ENCODE results near the gene HSBP1.

Gene HSBP1

DNA sequence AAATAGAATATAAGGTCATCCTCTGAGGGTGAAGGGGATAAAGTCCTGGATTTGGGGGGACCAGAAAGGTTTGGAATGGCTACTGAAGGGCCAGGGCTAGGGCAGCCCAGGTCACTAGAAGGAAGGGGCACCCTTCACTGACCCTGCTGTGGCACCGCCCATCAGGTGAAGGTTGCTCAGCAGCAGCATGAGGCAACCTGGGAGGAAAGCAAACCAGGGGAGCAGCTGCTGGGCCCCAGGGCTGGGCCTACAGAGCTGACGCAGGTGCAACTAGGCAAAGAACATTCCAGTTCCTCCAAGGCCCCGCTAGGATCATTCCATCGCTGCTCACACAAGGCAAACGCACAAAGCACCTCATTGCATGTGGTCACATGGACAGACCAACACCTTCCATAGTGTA is 3.4 kb upstream of the HSBP1 start:
- no peak for DNase-seq

DNA sequence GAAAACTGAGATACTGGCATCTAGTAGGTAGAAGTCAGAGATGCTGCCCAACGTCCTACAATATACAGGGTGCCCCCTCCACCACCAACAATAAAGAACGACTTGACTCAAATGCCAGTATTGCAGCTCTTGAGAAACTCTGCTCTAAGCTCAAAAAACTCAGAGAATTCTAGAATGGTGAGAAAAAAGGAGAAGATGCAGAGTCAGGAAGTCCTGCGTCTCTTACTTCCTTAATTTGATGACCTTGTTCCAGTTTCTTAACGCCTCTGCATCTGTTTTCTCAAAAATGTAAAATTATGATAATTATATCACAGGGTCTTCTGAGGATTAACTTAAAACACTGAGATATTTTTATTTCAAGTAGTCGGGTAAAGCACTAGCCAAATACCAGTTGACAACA is 1.7 kb upstream of the HSBP1 start:
- DNase-seq = peak; percentile 79 to 85

DNA sequence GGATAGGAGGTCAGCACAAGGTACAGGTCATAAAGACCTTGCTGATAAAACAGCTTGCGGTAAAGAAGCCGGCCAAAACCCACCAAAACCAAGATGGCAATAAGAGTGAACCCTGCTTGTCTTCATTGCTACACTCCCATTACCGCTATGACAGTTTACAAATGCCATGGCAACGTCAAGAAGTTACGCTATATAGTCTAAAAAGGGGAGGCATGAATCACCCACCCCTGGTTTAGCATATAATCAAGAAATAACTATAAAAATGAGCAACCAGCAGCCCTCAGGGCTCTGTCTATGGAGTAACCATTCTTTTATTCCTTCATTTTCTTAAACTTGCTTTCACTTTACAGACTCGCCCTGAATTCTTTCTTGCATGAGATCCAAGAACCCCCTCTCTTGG is 1.0 kb upstream of the HSBP1 start:
- DNase-seq = peak in 1 of 2 donors; percentile 16

DNA sequence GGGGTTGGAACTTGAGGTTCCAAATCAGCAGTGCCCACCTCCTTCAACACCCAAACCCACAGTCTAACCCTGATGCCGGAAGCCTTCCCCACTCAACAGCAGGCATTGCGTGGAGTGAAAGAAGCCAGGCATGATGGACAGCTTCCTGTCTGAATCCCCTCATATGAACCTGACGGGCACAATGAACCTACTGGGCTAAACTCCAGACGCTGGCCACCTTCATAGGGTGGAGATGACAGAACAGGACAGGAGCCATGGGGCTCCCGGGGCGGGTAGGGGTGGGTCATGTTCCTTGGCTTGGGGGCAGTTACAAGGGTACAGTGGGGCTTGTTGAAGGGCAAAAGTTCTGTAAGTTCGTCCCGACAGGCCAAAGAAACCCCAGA is 460 bp upstream of the HSBP1 start:
- DNase-seq = no peak

DNA sequence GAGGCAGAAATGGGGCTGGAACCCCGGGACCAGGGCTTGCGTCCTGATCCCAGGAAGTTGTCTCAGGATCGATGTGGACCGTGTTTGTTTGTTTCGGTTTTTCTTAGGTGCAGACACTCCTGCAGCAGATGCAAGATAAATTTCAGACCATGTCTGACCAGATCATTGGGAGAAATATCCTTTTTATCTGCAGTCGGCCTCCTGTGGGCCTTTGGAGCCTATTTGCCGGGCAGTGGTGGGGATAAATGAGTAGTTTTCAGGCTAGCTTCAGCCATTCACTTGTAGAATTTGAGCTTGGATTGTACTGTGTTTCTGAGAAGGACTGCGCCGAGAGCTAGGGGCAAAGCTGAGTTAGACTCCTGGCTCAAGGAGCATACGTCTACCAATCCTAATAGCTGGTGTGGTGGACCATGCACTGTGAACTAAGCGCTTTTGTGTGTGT is 816 bp downstream of the HSBP1 start:
- no peak for DNase-seq

DNA sequence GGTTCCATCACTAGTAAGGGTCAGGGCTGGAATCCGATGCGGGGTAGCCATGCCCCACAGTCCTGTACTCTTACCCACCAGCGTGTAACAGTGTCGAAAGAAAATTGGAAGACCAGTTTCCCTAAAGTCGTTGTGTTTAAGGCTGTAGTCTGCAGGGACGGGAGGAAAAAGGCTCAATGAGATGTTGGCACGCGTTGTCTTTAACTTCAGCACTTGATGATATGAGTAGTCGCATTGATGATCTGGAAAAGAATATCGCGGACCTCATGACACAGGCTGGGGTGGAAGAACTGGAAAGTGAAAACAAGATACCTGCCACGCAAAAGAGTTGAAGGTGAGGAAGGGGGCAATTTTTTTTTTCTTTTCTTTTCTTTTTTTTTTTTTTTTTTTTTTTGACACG is 1.3 kb downstream of the HSBP1 start:
- no peak for DNase-seq

DNA sequence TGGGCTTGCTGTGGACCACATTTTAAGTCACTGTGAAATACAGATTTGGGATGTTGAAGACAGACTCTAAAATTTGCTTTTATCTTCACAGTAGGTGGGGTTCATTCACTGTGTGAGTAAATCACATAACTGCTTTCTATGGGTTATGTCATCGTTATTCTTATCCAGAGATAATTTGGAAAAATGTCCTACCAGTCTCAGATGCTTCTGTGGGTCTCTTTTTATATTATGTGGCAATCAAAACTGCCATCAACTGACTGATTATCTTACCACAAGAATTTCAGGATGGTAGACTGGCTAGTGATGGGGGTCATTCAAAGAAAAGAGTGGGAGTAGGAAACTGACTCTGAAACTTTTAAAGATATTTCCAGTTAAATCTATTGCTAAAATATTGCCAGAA is 3.1 kb downstream of the HSBP1 start:
- no peak for DNase-seq

DNA sequence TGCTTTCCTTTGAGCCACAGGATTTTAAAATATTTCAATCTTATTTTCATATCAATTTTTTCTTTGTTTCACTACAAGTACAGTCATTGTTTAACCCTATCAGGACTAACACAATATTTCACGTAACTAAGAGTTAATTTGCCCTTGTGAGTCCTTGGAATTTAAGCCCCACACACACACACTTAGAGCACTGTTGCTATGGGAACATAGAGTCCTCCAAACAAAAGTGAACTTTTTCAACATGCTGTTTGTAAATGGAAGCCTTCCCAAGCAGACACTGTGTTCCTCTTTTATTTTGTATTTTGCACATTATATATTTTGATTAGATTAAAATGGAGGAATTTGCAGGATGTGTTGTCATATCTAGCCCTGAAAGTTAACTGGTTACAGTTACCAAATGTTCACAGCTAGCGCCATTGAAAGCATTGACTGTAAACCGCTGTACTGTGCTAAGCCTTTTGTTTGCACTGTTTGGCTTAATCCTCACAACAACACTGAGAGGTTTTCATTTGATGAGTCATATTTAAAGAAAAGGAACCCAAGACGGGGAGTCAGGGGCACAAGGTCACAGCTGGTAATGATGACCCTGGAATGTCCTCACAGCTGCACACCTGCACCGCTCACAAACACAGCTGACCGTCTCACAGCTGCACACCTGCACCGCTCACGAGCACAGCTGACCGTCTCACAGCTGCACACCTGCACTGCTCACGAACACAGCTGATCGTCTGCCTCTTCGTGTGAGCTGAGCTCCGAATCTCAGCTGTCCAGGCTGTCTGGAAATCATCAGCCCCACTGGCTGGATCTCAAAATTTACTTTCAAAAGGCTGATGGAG is 6.3 kb downstream of the HSBP1 start:
- DNase-seq = no peak

DNA sequence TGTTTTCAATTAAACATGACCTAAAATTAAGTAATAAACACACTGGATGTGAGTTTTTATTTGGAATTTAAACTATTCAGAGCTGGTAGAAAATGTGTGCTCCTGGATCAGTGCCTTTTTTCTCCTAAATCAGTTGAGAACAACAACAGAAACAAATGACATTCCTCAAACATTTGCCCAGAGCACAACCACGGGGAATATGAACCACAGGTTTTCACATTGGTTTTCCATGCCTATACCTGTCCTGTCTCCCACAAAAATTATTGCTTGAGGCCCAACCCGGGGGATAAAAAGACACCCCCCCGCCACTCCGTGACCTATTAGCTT is 6.8 kb downstream of the HSBP1 start:
- DNase-seq = no peak

DNA sequence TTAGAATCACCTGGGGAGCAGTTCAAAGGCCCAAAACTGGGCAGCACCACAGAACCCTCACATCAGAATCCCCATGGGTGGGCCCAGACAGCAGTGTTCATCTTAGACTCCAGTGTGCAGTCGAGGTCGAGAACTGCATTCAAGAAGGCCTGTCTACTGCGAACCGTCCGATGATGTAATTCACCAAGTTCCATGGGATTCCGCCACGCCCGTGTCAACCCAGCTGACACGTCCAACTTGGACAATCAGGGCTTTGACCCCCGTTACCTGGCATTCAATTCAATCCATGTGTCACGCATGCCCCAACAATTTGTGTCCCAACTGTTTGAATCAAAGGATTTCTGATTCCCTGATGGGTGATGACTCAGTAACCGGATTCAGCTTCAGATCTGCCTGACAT is 9.2 kb downstream of the HSBP1 start:
- DNase-seq = no peak

DNA sequence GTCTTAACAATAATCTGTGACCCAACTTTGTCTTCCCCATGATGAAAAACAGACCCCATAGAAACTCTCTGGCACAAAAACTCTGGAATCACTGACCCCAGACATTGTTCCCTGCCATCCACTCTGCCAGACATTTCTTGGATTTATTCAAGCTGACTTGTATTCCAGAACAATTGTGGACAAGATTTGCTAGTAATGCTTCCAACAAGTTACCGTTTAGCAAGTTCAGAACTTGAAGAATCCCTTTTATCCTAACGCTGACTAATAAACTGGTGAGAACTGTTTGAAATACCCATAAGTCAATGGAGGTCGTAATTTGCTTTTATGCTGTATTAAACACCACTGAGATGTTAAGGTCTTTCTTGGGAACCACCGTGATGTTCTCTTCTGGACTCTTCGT is 10.5 kb downstream of the HSBP1 start:
- DNase-seq = no peak

DNA sequence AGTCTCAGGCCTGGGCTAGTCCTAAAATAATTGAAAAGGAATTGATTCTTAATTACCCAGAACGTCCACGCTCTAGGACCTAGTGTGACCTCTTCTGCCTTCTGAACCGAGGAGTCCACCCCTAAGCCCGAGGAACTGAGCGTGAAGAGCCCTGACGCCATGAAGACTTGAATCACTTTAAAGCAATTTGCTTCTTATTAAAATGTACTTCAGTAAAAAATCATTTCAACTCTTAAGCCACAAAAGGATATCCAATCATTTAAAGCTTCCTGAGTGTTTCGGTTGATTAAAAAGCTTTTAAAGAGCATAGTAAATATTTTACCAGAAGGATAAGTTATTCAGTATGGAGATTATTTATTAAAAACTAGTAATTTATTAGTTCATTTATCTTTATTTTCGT is 11.6 kb downstream of the HSBP1 start:
- DNase-seq = no peak

DNA sequence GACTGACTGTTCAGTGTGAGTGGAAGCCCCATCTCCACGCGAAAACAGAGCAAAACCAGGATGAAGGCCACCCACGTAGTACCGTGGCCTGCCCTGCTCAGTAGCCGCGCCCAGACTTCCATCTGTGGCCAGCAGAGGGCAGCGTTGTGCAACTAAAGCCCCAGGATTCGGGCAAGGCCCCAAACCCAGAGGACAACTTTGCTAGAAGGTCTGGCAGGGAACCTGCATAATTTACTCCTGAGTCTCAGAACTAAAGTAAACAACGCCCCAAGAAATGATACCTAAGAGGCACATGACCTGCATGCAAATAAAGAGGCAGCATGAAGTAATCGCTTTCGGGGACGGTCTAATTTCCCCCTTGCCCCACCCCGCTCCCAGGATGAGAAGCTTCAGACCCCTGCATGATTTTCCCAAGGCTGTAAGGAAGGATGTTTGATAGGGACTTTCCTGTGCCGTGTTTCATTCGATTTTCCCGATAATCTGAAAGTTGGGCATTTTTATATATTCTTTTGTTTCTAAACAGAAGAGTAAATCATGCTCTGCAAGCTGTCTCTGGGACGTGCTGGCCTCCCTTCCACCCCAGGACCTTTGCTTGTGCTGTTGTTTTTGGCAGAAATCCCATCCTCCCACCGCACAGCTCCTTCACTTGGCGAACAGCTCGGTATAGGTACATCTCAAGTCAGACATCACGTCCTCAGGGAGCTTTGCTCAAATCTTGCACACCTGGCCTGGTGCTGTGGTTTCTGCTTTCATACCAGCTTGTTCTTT is 18.6 kb downstream of the HSBP1 start:
- peak; percentile 51 to 95 for DNase-seq

DNA sequence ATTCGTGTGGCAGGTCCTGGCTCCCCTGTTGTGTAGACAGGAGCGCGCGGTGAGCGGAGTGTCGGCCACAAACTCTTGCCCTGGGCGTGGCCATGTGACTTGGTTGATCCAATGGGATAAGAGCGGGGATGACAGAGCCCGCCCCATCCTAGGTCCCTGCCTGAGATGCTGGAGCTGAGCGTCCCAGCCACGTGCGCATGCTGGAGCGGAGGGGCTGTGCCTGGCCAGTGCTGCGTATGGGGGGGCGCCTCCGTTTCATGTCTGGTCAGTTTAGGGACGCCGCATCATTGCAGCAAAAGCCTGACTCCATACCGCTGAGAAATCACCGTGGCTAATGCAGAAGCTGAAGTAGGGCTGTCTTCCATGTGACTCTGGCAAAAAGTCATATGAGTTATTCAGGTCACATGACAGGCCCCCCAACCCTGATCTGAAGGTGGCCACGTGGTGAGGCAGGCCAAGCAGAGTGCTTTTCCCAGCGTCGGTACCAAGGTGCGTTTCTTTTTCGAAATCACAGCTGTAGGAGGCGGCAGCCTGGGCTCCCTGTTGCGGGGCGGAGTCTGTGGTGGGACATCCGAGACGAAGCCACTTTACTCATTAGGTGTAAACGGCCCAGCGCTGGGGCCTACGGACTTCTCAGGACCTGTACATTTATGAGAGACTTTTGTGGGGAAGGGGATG is 22.5 kb downstream of the HSBP1 start:
- DNase-seq = no peak

DNA sequence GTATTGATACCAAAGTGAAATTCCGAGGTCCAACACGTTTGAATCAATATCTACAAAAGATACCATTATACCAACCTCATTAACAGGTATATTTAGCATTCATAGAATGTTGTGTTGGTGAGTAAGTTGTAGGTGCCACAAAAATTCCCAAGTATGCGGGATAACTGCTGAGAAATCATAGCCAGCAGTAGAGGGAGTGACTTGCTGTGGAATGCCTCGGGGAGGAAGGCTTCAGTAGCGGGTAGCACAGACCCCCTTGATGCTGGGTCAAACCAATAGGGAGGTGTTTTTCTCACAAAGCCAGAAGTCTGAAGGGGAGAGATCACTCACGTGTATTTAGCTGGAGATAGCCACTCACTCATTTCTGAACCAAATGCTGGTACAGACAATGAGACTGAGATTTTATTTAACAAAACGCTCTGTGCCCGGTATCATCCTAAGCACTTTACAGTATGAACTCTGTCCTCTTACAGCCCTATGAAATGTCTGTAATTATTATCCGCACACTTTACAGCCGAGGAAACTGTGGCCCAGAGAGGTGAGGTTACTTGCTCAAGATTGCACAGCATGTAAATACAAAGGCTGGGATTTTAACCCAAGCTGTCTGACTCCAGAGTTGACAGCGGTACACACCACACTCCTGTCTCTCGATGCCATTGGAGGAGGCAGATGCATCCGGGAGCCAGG is 23.1 kb downstream of the HSBP1 start:
- no peak for DNase-seq

DNA sequence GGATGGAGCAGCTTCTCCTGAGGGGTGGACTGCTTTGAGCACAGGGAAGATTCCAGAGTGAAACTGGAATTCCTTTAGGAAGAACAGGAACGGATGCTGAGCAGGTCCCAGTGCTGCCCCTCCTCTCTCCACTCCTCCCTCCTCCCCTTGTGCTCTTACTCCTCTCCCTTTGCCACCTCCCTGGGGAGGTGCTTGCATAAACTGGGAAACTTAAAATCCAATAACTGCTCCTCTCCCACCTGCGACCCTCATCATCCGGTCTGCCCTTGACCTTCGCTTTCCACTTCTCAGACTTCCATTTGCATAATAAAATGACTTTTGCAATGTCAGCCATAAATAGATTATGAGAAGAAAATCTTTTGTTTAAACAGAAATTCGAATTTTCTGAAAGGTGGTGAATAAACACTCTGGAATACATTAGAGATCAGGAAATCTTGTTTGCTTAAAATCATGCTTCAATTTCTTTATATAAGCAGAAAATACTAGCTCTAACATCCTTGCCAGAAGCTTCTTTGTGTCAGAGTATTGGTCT is 23.7 kb downstream of the HSBP1 start:
- no peak for DNase-seq

DNA sequence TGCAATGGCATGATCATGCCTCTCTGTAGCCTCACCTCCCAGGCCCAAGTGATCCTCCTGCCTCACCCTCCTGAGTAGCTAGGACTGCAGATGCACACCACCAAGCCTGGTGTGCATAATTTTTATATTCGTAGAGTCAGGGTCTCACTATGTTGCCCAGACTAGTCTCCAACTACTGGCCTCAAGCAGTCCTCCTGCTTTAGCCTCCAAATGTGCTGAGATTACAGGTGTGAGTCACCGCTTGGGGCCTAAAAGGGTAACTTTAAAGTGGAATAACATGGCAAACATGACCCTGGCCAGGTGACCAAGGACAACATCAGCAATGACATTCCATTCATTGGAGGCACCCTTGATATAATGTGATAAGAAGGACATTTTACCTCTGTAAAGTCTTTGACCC is 26.1 kb downstream of the HSBP1 start:
- DNase-seq = no peak

DNA sequence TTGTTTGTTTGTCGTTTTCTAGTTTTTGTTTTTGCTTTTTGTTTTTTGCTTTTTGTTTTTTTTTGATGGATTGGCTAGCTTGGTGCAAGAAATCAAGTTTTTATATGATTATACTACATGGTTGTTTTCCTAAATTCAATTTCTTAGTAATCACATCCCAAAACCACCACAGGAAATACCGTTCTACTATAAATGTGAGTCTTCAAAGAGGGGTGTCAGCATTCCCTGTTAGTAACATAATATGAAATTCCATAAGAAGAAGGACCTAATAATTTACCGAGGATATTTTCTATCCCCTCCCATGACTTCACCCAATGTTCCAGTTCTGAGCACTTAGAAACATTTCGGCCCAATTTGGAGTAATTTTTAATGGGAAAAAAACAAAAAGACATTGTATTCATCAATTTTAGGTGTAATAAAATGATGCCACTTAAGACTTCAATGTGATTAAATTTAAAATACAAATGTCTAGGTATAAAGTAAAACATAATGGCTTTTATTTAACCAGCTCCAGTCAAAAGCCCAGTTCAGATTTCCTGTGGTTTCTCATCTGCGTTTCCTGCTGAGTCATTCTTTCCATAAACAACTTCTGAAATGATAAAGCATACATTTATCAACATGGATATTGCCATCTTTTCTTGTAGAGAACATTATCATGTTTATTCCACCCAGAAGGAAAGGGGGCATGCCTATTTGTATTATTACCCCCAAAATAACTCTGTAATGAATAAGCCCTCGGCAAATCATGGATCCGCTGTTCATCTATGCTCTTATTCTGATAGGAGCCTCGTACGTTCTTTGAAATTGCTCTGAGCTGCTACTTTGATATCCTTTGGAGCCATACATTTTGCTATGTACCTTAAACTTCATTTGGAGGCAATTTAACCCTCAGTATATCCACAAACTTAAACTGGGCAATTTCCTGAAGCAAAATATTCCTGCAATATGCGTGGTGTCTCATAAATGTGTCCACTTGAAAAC is 28.1 kb downstream of the HSBP1 start:
- peak in 1 of 2 donors; percentile 30 for DNase-seq

DNA sequence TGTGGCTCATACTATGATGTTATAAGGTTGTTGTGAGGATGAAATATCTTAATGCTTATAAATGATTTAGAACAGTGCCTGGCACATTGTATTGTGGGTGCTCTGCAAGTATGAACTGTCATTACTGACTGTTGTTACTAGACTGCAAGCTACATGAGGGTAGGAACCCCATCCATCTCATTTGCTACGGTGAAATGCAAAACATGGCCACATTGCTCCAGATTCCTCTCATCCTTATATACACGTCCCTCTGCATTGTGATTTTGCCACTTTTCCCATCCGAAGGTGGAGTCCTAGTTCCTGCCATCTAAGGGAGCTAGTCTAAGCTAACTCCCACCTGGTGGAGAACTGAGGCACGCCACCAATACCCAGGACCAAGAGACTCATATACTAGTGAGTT is 29.8 kb downstream of the HSBP1 start:
- DNase-seq = no peak

DNA sequence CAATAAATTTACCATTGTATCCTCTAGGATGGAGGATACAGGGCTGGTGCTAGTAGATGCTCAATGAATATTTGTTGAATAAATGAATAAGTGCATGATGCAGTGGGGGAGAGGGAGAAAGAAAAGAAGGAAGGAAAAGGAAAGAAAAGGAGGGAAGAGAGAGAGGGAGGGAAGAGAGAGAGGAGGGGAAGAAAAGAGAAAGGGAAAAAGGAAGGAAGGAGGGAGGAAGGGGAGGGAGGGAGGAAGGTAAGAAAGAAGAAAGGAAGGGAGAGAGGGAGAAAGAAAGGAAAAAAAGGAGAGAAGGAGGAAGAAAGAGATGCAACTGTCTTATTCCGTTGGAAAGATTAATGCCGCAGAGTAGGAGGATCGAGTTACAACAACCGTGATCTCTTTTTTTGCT is 30.4 kb downstream of the HSBP1 start:
- DNase-seq = no peak

DNA sequence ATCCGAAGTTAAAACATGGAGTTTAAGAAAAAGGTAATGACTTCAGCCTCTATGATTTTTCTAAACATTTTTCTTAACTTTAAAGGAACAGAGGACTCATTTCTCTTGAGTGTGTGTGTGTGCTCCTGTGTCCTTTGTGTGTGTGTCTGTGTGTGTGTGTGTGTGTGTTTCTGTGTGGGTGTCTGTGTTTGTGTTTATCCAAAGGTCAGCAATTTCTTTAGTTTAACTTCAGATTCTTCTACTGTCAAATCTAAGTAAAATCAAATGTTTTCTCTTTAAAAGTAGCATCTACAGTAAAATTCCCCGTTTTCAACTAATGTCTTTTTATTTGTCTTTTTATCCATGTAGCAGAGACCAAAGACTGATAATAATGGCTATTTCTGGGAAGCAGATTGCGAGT is 31.8 kb downstream of the HSBP1 start:
- no peak for DNase-seq

DNA sequence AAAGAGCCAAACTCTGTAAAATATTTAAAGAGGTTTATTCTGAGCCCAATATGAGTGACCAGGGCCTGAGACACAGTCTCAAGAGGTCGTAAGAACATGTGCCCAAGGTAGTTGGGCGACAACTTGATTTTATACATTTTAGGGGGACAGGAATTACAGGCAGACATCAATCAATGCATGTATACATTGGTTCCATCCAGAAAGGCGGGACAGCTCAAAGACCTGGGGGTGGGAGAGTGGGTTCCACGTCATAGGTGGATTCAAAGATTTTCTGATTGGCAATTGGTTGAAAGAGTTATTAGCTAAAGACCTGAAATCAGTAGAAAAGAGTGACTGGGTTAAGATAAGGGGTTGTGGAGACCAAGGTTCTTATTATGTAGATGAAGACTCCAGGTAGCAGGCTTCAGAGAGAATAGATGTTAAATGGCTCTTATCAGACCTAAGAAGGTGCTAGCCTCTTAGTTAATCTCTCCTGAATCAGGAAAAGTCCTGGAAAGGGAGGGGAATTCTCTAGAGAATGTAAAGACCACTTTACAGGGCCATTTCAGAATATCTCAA is 32.4 kb downstream of the HSBP1 start:
- DNase-seq = no peak
